HepG2 (cell line): Measurements from ENCODE around the gene PTCRA. TPM values are rescaled to one million over a fixed set of nuclear protein-coding genes. Genes with fewer than 3 reads are reported as not detected.

Experiments used
- ATF5 ChIP-seq: sonication (generic); formaldehyde crosslinking; IDR thresholded peaks from 2 replicates; pipeline ENCODE4 v1.4.0; 2020; ENCODE audit warnings: mild to moderate bottlenecking, low read depth, missing genetic modification reagents
- CBX5 ChIP-seq: sonication (generic); formaldehyde crosslinking; IDR thresholded peaks from 2 replicates; pipeline ENCODE4 v1.4.0; 2020; ENCODE audit warnings: missing genetic modification reagents, borderline replicate concordance
- DBP ChIP-seq: sonication (generic); formaldehyde crosslinking; IDR thresholded peaks from 2 replicates; pipeline ENCODE4 v1.4.0; 2020; ENCODE audit warnings: missing genetic modification reagents; ENCODE audit errors: not compliant biosample characterization
- ELF1 ChIP-seq: sonication (generic); formaldehyde crosslinking; IDR thresholded peaks from 2 replicates; pipeline ENCODE4 v1.4.0; 2020; ENCODE audit warnings: missing genetic modification reagents
- GMEB2 ChIP-seq: IDR thresholded peaks from 2 replicates; pipeline ENCODE4 v1.6.1; 2016; ENCODE audit warnings: missing biosample characterization, missing genetic modification reagents, low read depth
- HMG20A ChIP-seq: IDR thresholded peaks from 2 replicates; pipeline ENCODE4 v1.6.1; 2016; ENCODE audit warnings: borderline replicate concordance
- ISL2 ChIP-seq: sonication (generic); formaldehyde crosslinking; IDR thresholded peaks from 2 replicates; pipeline ENCODE4 v1.5.0; 2020; ENCODE audit warnings: missing genetic modification reagents
- JUNB ChIP-seq: sonication (generic); formaldehyde crosslinking; IDR thresholded peaks from 2 replicates; pipeline ENCODE4 v1.8.0; 2022; ENCODE audit warnings: missing genetic modification reagents, mild to moderate bottlenecking, borderline replicate concordance
- KDM5B ChIP-seq: sonication (generic); formaldehyde crosslinking; IDR thresholded peaks from 2 replicates; pipeline ENCODE4 v1.4.0; 2020; ENCODE audit warnings: missing genetic modification reagents, mild to moderate bottlenecking, borderline replicate concordance
- KLF15 ChIP-seq: sonication (generic); formaldehyde crosslinking; IDR thresholded peaks from 2 replicates; pipeline ENCODE4 v1.8.1; 2023; ENCODE audit warnings: borderline replicate concordance, mild to moderate bottlenecking, inconsistent platforms, missing genetic modification reagents, mixed read lengths
- NBN ChIP-seq: fragments of 450-650 bp; conservative IDR thresholded peaks from 2 replicates; pipeline ENCODE4 v1.6.1; 2017
- NFKBIZ ChIP-seq: IDR thresholded peaks from 2 replicates; pipeline ENCODE4 v1.6.1; 2018; ENCODE audit warnings: missing genetic modification reagents, missing compliant biosample characterization
- RCOR2 ChIP-seq: IDR thresholded peaks from 2 replicates; pipeline ENCODE4 v1.6.1; 2016; ENCODE audit warnings: missing biosample characterization, missing genetic modification reagents
- SALL2 ChIP-seq: sonication (generic); formaldehyde crosslinking; IDR thresholded peaks from 2 replicates; pipeline ENCODE4 v1.8.1; 2023; ENCODE audit warnings: mild to moderate bottlenecking, missing genetic modification reagents, inconsistent platforms
- SETDB1 ChIP-seq: sonication (generic); formaldehyde crosslinking; IDR thresholded peaks from 2 replicates; pipeline ENCODE4 v1.5.1; 2020; ENCODE audit warnings: missing genetic modification reagents, mild to moderate bottlenecking, borderline replicate concordance
- SP4 ChIP-seq: sonication (generic); formaldehyde crosslinking; IDR thresholded peaks from 2 replicates; pipeline ENCODE4 v1.8.1; 2023; ENCODE audit warnings: mild to moderate bottlenecking, missing genetic modification reagents
- ZBTB1 ChIP-seq: sonication (generic); formaldehyde crosslinking; IDR thresholded peaks from 2 replicates; pipeline ENCODE4 v1.4.0; 2020; ENCODE audit warnings: missing genetic modification reagents, borderline replicate concordance
- ZNF101 ChIP-seq: sonication (generic); formaldehyde crosslinking; IDR thresholded peaks from 2 replicates; pipeline ENCODE4 v1.4.0; 2020; ENCODE audit warnings: mild to moderate bottlenecking, low read depth, missing genetic modification reagents, borderline replicate concordance
- ZNF713 ChIP-seq: sonication (generic); formaldehyde crosslinking; IDR thresholded peaks from 2 replicates; pipeline ENCODE4 v1.4.0; 2020; ENCODE audit warnings: mild to moderate bottlenecking, missing genetic modification reagents
- ZZZ3 ChIP-seq: sonication (generic); formaldehyde crosslinking; IDR thresholded peaks from 2 replicates; pipeline ENCODE4 v1.4.0; 2020; ENCODE audit warnings: missing genetic modification reagents, mild to moderate bottlenecking, borderline replicate concordance
- polyA plus RNA-seq, 8 experiments: library from polyadenylated mRNA; depleted of rRNA in 3 of 8; stranded (reverse) in 7 of 8; unstranded in 1 of 8; fragments of >200 nt; fragmentation: Illumina TruSeq in 4 of 8; extraction: Trizol in 4 of 8; gene quantifications; 2 replicates each; pipeline versions ENCODE4 v1.2.1 to v1.2.3, GENCODE V29; 2011 to 2016; ENCODE audit warnings: low read depth in 4 of 8, missing spikeins in 1 of 8, mixed read lengths in 1 of 8; ENCODE audit not compliant: insufficient read depth in 1 of 8
- total RNA-seq, 5 experiments: library from RNA; depleted of rRNA; stranded (reverse); fragments of >200 nt; fragmentation: Illumina TruSeq; extraction: Trizol; gene quantifications; 2 replicates each; pipeline ENCODE4 v1.2.3, GENCODE V29; 2016; ENCODE audit warnings: low read depth in 1 of 5
- TF ChIP-seq, protein P1 (sequence below): fragments of 450-650 bp; IDR thresholded peaks from 2 replicates; pipeline ENCODE4 v1.6.1; 2017; ENCODE audit warnings: mild to moderate bottlenecking
- TF ChIP-seq, protein P2 (sequence below): sonication (generic); formaldehyde crosslinking; conservative IDR thresholded peaks from 2 replicates; pipeline ENCODE4 v1.8.0; 2022; ENCODE audit warnings: low read depth, missing genetic modification reagents

PTCRA gene
- total and polyA plus RNA-seq, 2 of the 13 experiments (the other 11 are each of a cell fraction or from before 2014, with no cell fraction given), result not detected

GRCh38 chr6:42928986-42929820 is 13.3 kb downstream of the PTCRA start, which contains the start of gene CNPY3 (continued):
- peak; percentile 82; the same call in 1 of the 2 replicates for TF ChIP-seq ZZZ3
- peak; percentile 90; the same call in 1 of the 2 replicates for TF ChIP-seq JUNB (CRISPR knock-in tag)
- no peak for TF ChIP-seq DBP
- TF ChIP-seq, protein P1, sequence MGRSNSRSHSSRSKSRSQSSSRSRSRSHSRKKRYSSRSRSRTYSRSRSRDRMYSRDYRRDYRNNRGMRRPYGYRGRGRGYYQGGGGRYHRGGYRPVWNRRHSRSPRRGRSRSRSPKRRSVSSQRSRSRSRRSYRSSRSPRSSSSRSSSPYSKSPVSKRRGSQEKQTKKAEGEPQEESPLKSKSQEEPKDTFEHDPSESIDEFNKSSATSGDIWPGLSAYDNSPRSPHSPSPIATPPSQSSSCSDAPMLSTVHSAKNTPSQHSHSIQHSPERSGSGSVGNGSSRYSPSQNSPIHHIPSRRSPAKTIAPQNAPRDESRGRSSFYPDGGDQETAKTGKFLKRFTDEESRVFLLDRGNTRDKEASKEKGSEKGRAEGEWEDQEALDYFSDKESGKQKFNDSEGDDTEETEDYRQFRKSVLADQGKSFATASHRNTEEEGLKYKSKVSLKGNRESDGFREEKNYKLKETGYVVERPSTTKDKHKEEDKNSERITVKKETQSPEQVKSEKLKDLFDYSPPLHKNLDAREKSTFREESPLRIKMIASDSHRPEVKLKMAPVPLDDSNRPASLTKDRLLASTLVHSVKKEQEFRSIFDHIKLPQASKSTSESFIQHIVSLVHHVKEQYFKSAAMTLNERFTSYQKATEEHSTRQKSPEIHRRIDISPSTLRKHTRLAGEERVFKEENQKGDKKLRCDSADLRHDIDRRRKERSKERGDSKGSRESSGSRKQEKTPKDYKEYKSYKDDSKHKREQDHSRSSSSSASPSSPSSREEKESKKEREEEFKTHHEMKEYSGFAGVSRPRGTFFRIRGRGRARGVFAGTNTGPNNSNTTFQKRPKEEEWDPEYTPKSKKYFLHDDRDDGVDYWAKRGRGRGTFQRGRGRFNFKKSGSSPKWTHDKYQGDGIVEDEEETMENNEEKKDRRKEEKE, result no peak
- peak; percentile 96 for TF ChIP-seq ELF1 (CRISPR knock-in tag)
- TF ChIP-seq NBN, result no peak
- TF ChIP-seq KLF15 (CRISPR knock-in tag), result peak; percentile 73
- peak; percentile 83 for TF ChIP-seq ISL2 (CRISPR knock-in tag)
- TF ChIP-seq ATF5, result peak; percentile 93; the same call in 1 of the 2 replicates
- TF ChIP-seq GMEB2 (CRISPR knock-in tag), result no peak
- TF ChIP-seq SETDB1, result 0 out of 2 replicates have a peak, but pooled peaks have one; percentile 64
- no peak; the same call in 1 of the 2 replicates for TF ChIP-seq HMG20A (CRISPR knock-in tag)
- TF ChIP-seq CBX5, result peak; percentile 90
- TF ChIP-seq, protein P2, sequence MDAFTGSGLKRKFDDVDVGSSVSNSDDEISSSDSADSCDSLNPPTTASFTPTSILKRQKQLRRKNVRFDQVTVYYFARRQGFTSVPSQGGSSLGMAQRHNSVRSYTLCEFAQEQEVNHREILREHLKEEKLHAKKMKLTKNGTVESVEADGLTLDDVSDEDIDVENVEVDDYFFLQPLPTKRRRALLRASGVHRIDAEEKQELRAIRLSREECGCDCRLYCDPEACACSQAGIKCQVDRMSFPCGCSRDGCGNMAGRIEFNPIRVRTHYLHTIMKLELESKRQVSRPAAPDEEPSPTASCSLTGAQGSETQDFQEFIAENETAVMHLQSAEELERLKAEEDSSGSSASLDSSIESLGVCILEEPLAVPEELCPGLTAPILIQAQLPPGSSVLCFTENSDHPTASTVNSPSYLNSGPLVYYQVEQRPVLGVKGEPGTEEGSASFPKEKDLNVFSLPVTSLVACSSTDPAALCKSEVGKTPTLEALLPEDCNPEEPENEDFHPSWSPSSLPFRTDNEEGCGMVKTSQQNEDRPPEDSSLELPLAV (CRISPR knock-in tag), result peak; percentile 95
- TF ChIP-seq NFKBIZ (CRISPR knock-in tag), result peak; percentile 91; the same call in 1 of the 2 replicates
- TF ChIP-seq ZNF713, result peak; percentile 54
- peak; percentile 39; the same call in 1 of the 2 replicates for TF ChIP-seq RCOR2 (CRISPR knock-in tag)
- TF ChIP-seq SALL2 (CRISPR knock-in tag), result peak; percentile 86
- peak; percentile 94; the same call in 1 of the 2 replicates for TF ChIP-seq ZNF101 (CRISPR knock-in tag)
- peak; percentile 97 for TF ChIP-seq SP4 (CRISPR knock-in tag)
- no peak; the same call in 1 of the 2 replicates for TF ChIP-seq ZBTB1 (CRISPR knock-in tag)
- TF ChIP-seq KDM5B (CRISPR knock-in tag), result peak; percentile 100
